Mononuclear cell (primary cell): Measurements from ENCODE around the gene MS4A10. TPM values are rescaled to one million over a fixed set of nuclear protein-coding genes. Genes with fewer than 3 reads are reported as not detected.

Source experiments
- H3K27me3 ChIP-seq: 2 replicates; pipeline ENCODE4 v1.6.0; 2011; ENCODE audit warnings: low read length, control low read depth; ENCODE audit not compliant: insufficient read depth
- H3K4me1 ChIP-seq: 2 replicates; pipeline ENCODE4 v1.5.1; 2011; ENCODE audit warnings: mild to moderate bottlenecking, low read length, control low read depth; ENCODE audit not compliant: insufficient read depth
- H3K4me3 ChIP-seq: 2 replicates; pipeline ENCODE4 v1.5.1; 2011; ENCODE audit warnings: mild to moderate bottlenecking, low read length, moderate library complexity
- H3K9me3 ChIP-seq: 2 replicates; pipeline ENCODE4 v1.5.1; 2011; ENCODE audit warnings: low read depth, mild to moderate bottlenecking, control low read depth, low read length
- total RNA-seq: library from RNA; depleted of rRNA; stranded (reverse); fragments of >200 nt; gene quantifications from one replicate; pipeline ENCODE4 v1.2.3, GENCODE V29; 2012

MS4A10 gene
- total RNA-seq, 1 donor, result not detected

GRCh38 chr11:60840470-60841430, 55.6 kb downstream of the MS4A10 start:
- Histone ChIP-seq H3K4me1 (peaks cover 55% of the 10 kb centered on the region), H3K9me3 (no peaks in the 10 kb centered on the region), H3K27me3 (no peaks in the 10 kb centered on the region), H3K4me3 (no peak overlapping the region)

GRCh38 chr11:60841797-60842667, 56.9 kb downstream of the MS4A10 start, which contains the start of gene CCDC86:
CCDC86 (plus strand) TSS chr11:60842113; CDS start chr11:60842125, 12 bp downstream.
- no peaks in the 10 kb centered on the region for H3K9me3 ChIP-seq
- H3K4me1 ChIP-seq, result peaks cover 42% of the 10 kb centered on the region
- H3K4me3 ChIP-seq, result peak within 1 kb of the TSS; percentile 76
- H3K27me3 ChIP-seq, result no peaks in the 10 kb centered on the region

- Histone ChIP-seq H3K4me3 (peak overlapping the region; percentile 76), H3K9me3 (no peaks in the 10 kb centered on the region), H3K27me3 (no peaks in the 10 kb centered on the region)
Observed at GRCh38 chr11:60842668-60843600, 57.8 kb downstream of the MS4A10 start.

GRCh38 chr11:60844045-60844869, 59.1 kb downstream of the MS4A10 start:
- peaks cover 38% of the 10 kb centered on the region for H3K4me1 ChIP-seq
- no peaks in the 10 kb centered on the region for H3K27me3 ChIP-seq
- no peak overlapping the region for H3K4me3 ChIP-seq
- H3K9me3 ChIP-seq, result no peaks in the 10 kb centered on the region

More at GRCh38 chr11:60842668-60843600, 57.8 kb downstream of the MS4A10 start:
- peaks cover 38% of the 10 kb centered on the region for H3K4me1 ChIP-seq

GRCh38 chr11:60844870-60845221, 59.7 kb downstream of the MS4A10 start:
- Histone ChIP-seq H3K4me3 (no peak overlapping the region), H3K9me3 (no peaks in the 10 kb centered on the region), H3K27me3 (no peaks in the 10 kb centered on the region), H3K4me1 (peaks cover 38% of the 10 kb centered on the region)

GRCh38 chr11:60845338-60845737, 60.2 kb downstream of the MS4A10 start:
- peaks cover 38% of the 10 kb centered on the region for H3K4me1 ChIP-seq
- H3K9me3 ChIP-seq, result no peaks in the 10 kb centered on the region
- no peak overlapping the region for H3K4me3 ChIP-seq
- no peaks in the 10 kb centered on the region for H3K27me3 ChIP-seq

GRCh38 chr11:60847281-60847680, 62.1 kb downstream of the MS4A10 start:
- Histone ChIP-seq H3K4me1 (peaks cover 29% of the 10 kb centered on the region), H3K27me3 (no peaks in the 10 kb centered on the region), H3K4me3 (no peak overlapping the region), H3K9me3 (no peaks in the 10 kb centered on the region)

GRCh38 chr11:60847896-60848295, 62.8 kb downstream of the MS4A10 start:
- Histone ChIP-seq H3K4me3 (no peak overlapping the region), H3K4me1 (peaks cover 23% of the 10 kb centered on the region), H3K27me3 (no peaks in the 10 kb centered on the region), H3K9me3 (no peaks in the 10 kb centered on the region)

- Histone ChIP-seq H3K27me3 (no peaks in the 10 kb centered on the region), H3K4me1 (peaks cover 15% of the 10 kb centered on the region), H3K4me3 (no peak overlapping the region), H3K9me3 (no peaks in the 10 kb centered on the region)
Observed at GRCh38 chr11:60848714-60849151, 63.6 kb downstream of the MS4A10 start.

GRCh38 chr11:60849641-60850520, 64.7 kb downstream of the MS4A10 start:
- peaks cover 3% of the 10 kb centered on the region for H3K4me1 ChIP-seq

More at GRCh38 chr11:60849641-60850520, 64.7 kb downstream of the MS4A10 start:
- no peaks in the 10 kb centered on the region for H3K27me3 ChIP-seq
- H3K4me3 ChIP-seq, result no peak overlapping the region
- H3K9me3 ChIP-seq, result no peaks in the 10 kb centered on the region
